Stimulated activated CD8-positive, alpha-beta memory T cell treated with anti-CD3 and anti-CD28 coated beads, Interleukin-4, amount 100 ng/mL, for 1 hour (primary cell): ENCODE data around the gene RANBP3.
A peak's percentile ranks its signal among the peaks of the same experiment; 100 is the strongest.
"Not testable (repeated sequence)": the region's sequence is repeated elsewhere in the genome, so short reads cannot be mapped to it uniquely, and the experiment has no call there.

ENCODE experiments used
- DNase-seq, 2 donors: peaks; one replicate each; pipeline ENCODE4 v3.0.0-alpha.2; 2020; ENCODE audit warnings: low read depth in 2 of 2, low spot score in 1 of 2

The RANBP3 gene

GRCh38 chr19:5977785-5978605, at the start of gene RANBP3:
RANBP3 (minus strand) TSS chr19:5978140; CDS start chr19:5978082, 58 bp downstream.
- DNase-seq = peak; percentile 92 to 98

- no peak for DNase-seq
Measured at GRCh38 chr19:6026390-6027227, 48.7 kb upstream of the RANBP3 start.

GRCh38 chr19:6024756-6025155, 46.8 kb upstream of the RANBP3 start:
- DNase-seq = not testable (repeated sequence)

GRCh38 chr19:6023936-6024335, 46.0 kb upstream of the RANBP3 start:
- DNase-seq = no peak

GRCh38 chr19:6023085-6023682, 45.2 kb upstream of the RANBP3 start:
- no peak for DNase-seq

- no peak for DNase-seq
Measured at GRCh38 chr19:6022570-6023064, 44.7 kb upstream of the RANBP3 start.

- peak; percentile 42 to 59 for DNase-seq
Measured at GRCh38 chr19:6021878-6022569, 44.1 kb upstream of the RANBP3 start.

GRCh38 chr19:6020972-6021805, 43.2 kb upstream of the RANBP3 start:
- DNase-seq = no peak

- DNase-seq = no peak
Measured at GRCh38 chr19:6020166-6020882, 42.4 kb upstream of the RANBP3 start.

- DNase-seq = no peak
Measured at GRCh38 chr19:6018786-6019185, 40.8 kb upstream of the RANBP3 start.

- no peak for DNase-seq
Measured at GRCh38 chr19:6017576-6017975, 39.6 kb upstream of the RANBP3 start.

GRCh38 chr19:6015841-6016545, 38.1 kb upstream of the RANBP3 start:
- DNase-seq = no peak

- no peak for DNase-seq
Measured at GRCh38 chr19:6014551-6015135, 36.7 kb upstream of the RANBP3 start.

- DNase-seq = no peak
Measured at GRCh38 chr19:6012426-6013170, 34.7 kb upstream of the RANBP3 start.

GRCh38 chr19:6011794-6012193, 33.9 kb upstream of the RANBP3 start:
- no peak for DNase-seq

- no peak for DNase-seq
Measured at GRCh38 chr19:6011206-6011605, 33.3 kb upstream of the RANBP3 start.

- no peak for DNase-seq
Measured at GRCh38 chr19:6010107-6010506, 32.2 kb upstream of the RANBP3 start.

- DNase-seq = no peak
Measured at GRCh38 chr19:6007866-6008265, 29.9 kb upstream of the RANBP3 start.
